ENCODE results near the gene RGMB.

The RGMB gene

DNA sequence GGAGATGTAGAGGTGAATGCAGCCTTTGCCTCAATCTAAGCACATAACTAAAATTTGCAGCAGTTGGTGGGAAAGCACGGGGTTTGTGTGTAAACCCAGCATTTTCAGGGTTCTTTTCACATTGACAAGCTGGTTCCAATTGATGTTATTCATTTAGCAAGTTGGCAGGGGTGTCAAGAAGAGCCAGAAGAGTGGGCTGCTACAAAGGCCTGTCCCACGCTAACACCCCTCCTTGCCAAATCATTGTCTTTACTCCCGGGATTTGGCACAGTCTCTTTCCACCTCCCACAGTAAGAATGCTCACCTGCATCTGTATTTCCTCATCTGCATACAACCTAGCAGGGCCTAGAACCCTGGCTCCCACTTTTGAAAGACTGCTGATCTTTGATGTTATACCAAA lies 11.8 kb downstream of the RGMB start:
- Histone ChIP-seq H3K4me1 (ENCODE audit: control extremely low read depth in 1 of 4, control insufficient read depth in 4 of 4, insufficient read depth in 4 of 4, low read length in 3 of 4) (no peaks in the 10 kb centered on the region), H3K9me3 (ENCODE audit: control extremely low read depth in 1 of 5, control insufficient read depth in 4 of 5, insufficient read depth in 2 of 5, low read depth in 1 of 5, low read length in 4 of 5) (no peaks in the 10 kb centered on the region), H3K27ac (ENCODE audit: insufficient read depth in 1 of 2, low read depth in 1 of 2, low read length in 2 of 2, poor library complexity in 1 of 2, severe bottlenecking in 2 of 2) (no peak overlapping the region), H3K36me3 (ENCODE audit: control insufficient read depth in 4 of 4, insufficient read depth in 4 of 4, low read length in 3 of 4) (no peaks in the 10 kb centered on the region), H3K4me3 (ENCODE audit: control insufficient read depth in 1 of 7, extremely low read depth in 1 of 7, insufficient read depth in 4 of 7, low read depth in 2 of 7, low read length in 6 of 7) (no peak overlapping the region), H3K27me3 (replicated peaks in 2 of 5; ENCODE audit: control insufficient read depth in 4 of 5, insufficient read depth in 5 of 5, low read length in 4 of 5) (peaks cover 0 to 8% (median 0%) of the 10 kb centered on the region in 5 experiments)
- CTCF ChIA-PET = interaction anchor here (1.0 to 1.5 kb wide), 3 partner anchors 11 to 13 kb away, joined by 3 to 4 read pairs (median 3); no protein-coding TSS in a partner anchor
- POLR2A ChIA-PET = no interaction called here
- no peak for DNase-seq
- 100% methylated on average over 1 of the region's 3 CpGs for WGBS (ENCODE audit: insufficient coverage)

DNA sequence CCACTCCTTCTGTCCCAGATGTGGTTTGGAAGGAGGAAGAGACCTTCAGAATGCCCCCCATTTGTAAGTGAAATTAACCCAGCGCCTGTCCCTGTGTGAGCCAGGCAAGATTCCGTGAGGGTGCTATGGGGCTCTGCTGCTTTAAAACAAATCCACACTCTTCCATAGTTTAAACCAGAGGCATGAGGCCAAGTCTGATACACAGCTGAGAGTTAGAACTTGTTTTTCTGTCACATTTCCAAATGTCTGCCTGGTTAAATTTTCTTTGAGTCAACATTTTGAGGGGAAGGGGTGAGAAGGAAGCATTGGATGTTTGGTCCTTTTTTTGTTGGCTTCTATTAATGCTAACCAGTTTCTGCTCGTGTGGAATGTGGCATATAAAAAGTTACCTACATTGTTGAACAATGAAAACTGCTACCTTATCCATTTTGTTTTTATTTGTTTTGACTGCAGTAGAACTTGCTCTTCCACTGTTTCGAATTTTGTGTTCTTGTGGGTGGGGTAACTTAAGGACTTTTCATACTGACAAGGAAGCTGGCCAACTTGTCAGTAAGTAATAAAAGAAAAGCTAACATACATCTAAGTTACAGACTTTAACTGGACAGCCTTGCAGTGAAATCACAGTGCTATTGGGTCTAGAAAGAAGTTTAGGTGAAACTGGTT lies 12.9 kb downstream of the RGMB start:
- 80% methylated on average over 1 of the region's 4 CpGs for WGBS (ENCODE audit: insufficient coverage)
- no peak for DNase-seq
- ChIA-PET POLR2A (no interaction called here), CTCF (interaction anchor here (1.0 to 1.3 kb wide), 2 partner anchors 10 to 14 kb away, joined by 3 read pairs; no protein-coding TSS in a partner anchor)
- no peaks in the 10 kb centered on the region for H3K36me3 ChIP-seq (ENCODE audit: control insufficient read depth in 4 of 4, insufficient read depth in 4 of 4, low read length in 3 of 4)
- no peaks in the 10 kb centered on the region for H3K9me3 ChIP-seq (ENCODE audit: control extremely low read depth in 1 of 5, control insufficient read depth in 4 of 5, insufficient read depth in 2 of 5, low read depth in 1 of 5, low read length in 4 of 5)
- H3K4me3 ChIP-seq (ENCODE audit: control insufficient read depth in 1 of 7, extremely low read depth in 1 of 7, insufficient read depth in 4 of 7, low read depth in 2 of 7, low read length in 6 of 7) = no peak overlapping the region
- H3K4me1 ChIP-seq (ENCODE audit: control extremely low read depth in 1 of 4, control insufficient read depth in 4 of 4, insufficient read depth in 4 of 4, low read length in 3 of 4) = no peaks in the 10 kb centered on the region
- H3K27ac ChIP-seq (ENCODE audit: insufficient read depth in 1 of 2, low read depth in 1 of 2, low read length in 2 of 2, poor library complexity in 1 of 2, severe bottlenecking in 2 of 2) = no peak overlapping the region
- H3K27me3 ChIP-seq (replicated peaks in 2 of 5; ENCODE audit: control insufficient read depth in 4 of 5, insufficient read depth in 5 of 5, low read length in 4 of 5) = peaks cover 0 to 12% (median 3%) of the 10 kb centered on the region in 5 experiments

DNA sequence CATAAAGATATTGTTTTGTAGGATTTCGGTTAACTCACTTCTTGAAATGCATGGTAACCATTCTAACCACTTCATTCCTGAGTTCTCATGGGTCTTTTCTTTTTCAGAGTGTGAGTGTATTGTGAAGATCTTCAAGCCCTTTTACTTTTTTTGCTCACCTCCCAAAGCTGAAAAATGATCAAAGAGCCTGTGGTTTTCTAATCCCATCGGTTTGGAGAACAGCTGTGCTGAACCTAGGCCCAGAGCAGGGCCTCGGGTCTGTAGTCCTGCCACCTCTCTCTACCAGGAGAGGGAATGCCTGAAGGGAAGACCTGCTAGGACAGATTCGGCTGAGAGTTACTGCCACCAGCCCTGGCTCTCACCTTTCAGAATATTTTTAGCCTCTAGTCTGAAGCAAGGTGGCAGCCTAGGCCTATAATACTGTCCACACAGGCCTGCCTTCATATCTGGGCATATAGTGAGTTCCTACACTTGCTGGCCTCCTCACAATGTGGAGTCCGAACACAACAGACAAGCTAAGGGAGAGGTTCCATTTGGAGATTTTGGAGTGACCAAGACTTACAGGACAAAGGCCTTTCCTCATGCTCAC lies 13.8 kb downstream of the RGMB start:
- POLR2A ChIA-PET = no interaction called here
- 95% methylated on average over 3 of the region's 5 CpGs for WGBS (ENCODE audit: insufficient coverage)
- H3K4me1 ChIP-seq (ENCODE audit: control extremely low read depth in 1 of 4, control insufficient read depth in 4 of 4, insufficient read depth in 4 of 4, low read length in 3 of 4) = no peaks in the 10 kb centered on the region
- no peaks in the 10 kb centered on the region for H3K36me3 ChIP-seq (ENCODE audit: control insufficient read depth in 4 of 4, insufficient read depth in 4 of 4, low read length in 3 of 4)
- no peaks in the 10 kb centered on the region for H3K9me3 ChIP-seq (ENCODE audit: control extremely low read depth in 1 of 5, control insufficient read depth in 4 of 5, insufficient read depth in 2 of 5, low read depth in 1 of 5, low read length in 4 of 5)
- peaks cover 0 to 13% (median 3%) of the 10 kb centered on the region in 5 experiments for H3K27me3 ChIP-seq (replicated peaks in 2 of 5; ENCODE audit: control insufficient read depth in 4 of 5, insufficient read depth in 5 of 5, low read length in 4 of 5)
- DNase-seq = no peak
- no peak overlapping the region for H3K27ac ChIP-seq (ENCODE audit: insufficient read depth in 1 of 2, low read depth in 1 of 2, low read length in 2 of 2, poor library complexity in 1 of 2, severe bottlenecking in 2 of 2)
- H3K4me3 ChIP-seq (ENCODE audit: control insufficient read depth in 1 of 7, extremely low read depth in 1 of 7, insufficient read depth in 4 of 7, low read depth in 2 of 7, low read length in 6 of 7) = no peak overlapping the region
- CTCF ChIA-PET = interaction anchor here (1.6 kb wide), 1 partner anchor 12 kb away, joined by 3 read pairs; no protein-coding TSS in a partner anchor

DNA sequence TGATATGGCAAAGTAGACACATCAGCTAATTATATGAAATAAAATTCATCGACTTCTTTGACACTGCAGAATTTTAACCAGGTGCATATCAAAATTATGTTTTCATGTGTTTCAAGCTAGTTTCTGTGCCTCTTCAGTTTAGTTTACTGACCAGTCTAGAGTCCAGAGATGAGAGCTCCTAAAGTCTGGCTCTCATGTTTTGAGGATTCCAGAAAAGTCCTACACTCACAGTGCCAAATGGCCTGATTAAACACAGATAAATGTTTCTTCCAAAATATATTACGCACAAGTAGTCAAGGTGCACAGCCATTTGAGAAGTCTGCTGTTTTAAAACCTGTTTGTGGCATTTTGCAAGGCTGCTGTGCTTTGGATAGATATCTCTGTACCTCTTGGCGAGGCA lies 15.6 kb downstream of the RGMB start:
- ChIA-PET CTCF (interaction anchor here (1.6 kb wide), 1 partner anchor 10 kb away, joined by 3 read pairs; no protein-coding TSS in a partner anchor), POLR2A (no interaction called here)
- Histone ChIP-seq H3K4me1 (ENCODE audit: control extremely low read depth in 1 of 4, control insufficient read depth in 4 of 4, insufficient read depth in 4 of 4, low read length in 3 of 4) (no peaks in the 10 kb centered on the region), H3K9me3 (ENCODE audit: control extremely low read depth in 1 of 5, control insufficient read depth in 4 of 5, insufficient read depth in 2 of 5, low read depth in 1 of 5, low read length in 4 of 5) (no peaks in the 10 kb centered on the region), H3K36me3 (ENCODE audit: control insufficient read depth in 4 of 4, insufficient read depth in 4 of 4, low read length in 3 of 4) (no peaks in the 10 kb centered on the region), H3K27me3 (replicated peaks in 2 of 5; ENCODE audit: control insufficient read depth in 4 of 5, insufficient read depth in 5 of 5, low read length in 4 of 5) (peaks cover 0 to 11% (median 4%) of the 10 kb centered on the region in 5 experiments), H3K27ac (ENCODE audit: insufficient read depth in 1 of 2, low read depth in 1 of 2, low read length in 2 of 2, poor library complexity in 1 of 2, severe bottlenecking in 2 of 2) (no peak overlapping the region), H3K4me3 (ENCODE audit: control insufficient read depth in 1 of 7, extremely low read depth in 1 of 7, insufficient read depth in 4 of 7, low read depth in 2 of 7, low read length in 6 of 7) (no peak overlapping the region)
- WGBS (ENCODE audit: insufficient coverage) = 100% methylated on average over 1 of the region's 3 CpGs
- DNase-seq = no peak

DNA sequence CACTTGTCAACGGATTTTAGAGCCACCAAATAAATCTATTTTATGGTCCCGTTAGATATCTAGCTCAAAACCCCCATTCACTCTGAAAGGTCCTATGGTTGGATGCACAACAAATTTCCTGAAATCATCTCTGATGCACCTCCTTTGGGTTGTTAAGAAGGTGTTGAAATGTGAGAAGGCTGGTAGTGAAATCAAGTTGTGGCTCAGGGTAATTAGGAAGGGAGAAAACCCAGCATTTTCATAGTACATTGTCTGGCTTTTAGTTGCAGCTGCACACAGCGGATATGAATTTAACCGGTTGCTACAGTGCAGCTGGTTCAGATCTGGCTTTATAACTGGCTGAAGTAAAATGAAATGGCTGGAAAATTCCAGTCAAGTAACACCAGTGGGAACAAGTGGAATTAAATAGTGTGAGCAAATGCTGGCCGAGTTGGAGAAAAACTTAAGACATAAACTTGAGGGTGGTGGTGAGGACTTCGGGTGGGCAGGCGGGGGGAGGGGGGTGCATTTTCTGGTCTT lies 17.6 kb downstream of the RGMB start:
- Histone ChIP-seq H3K9me3 (ENCODE audit: control extremely low read depth in 1 of 5, control insufficient read depth in 4 of 5, insufficient read depth in 2 of 5, low read depth in 1 of 5, low read length in 4 of 5) (no peaks in the 10 kb centered on the region), H3K4me3 (ENCODE audit: control insufficient read depth in 1 of 7, extremely low read depth in 1 of 7, insufficient read depth in 4 of 7, low read depth in 2 of 7, low read length in 6 of 7) (no peak overlapping the region), H3K27me3 (replicated peaks in 2 of 5; ENCODE audit: control insufficient read depth in 4 of 5, insufficient read depth in 5 of 5, low read length in 4 of 5) (peaks cover 0 to 10% (median 4%) of the 10 kb centered on the region in 5 experiments), H3K4me1 (ENCODE audit: control extremely low read depth in 1 of 4, control insufficient read depth in 4 of 4, insufficient read depth in 4 of 4, low read length in 3 of 4) (no peaks in the 10 kb centered on the region), H3K27ac (ENCODE audit: insufficient read depth in 1 of 2, low read depth in 1 of 2, low read length in 2 of 2, poor library complexity in 1 of 2, severe bottlenecking in 2 of 2) (no peak overlapping the region), H3K36me3 (ENCODE audit: control insufficient read depth in 4 of 4, insufficient read depth in 4 of 4, low read length in 3 of 4) (no peaks in the 10 kb centered on the region)
- DNase-seq = no peak
- POLR2A ChIA-PET = no interaction called here
- WGBS (ENCODE audit: insufficient coverage) = 100% methylated on average over 5 of the region's 7 CpGs
- CTCF ChIA-PET = no interaction called here

DNA sequence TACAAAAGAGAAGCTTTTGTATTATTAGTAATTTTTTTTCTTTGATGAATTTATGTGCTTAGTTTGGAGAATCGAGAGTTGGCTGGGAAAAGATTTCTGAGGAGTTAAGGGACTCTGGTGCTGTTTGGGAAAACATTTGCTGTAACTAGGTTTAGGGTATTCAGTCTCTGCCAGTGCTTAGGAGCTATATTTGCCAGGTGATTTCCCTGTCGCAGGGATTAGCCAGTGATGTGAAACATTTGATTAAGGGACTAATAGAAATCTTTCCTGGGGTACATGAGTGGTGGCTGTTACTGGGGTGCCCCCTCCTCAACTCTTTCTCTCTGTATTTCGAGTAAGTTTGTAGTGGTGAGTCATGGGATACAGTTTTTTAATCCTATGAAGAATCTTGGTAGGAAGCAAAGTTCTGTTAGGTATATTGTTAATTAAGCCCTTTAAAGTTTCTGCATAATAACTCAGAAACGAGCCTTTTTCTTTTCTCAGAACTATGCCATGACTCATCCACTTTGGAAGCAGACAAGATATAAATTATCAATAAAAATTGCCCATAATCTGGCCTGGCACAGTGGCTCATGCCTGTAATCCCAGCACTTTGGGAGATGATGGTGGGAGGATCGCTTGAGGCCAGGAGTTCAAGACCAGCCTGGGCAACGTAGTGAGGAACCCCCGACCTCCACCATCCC lies 18.6 kb downstream of the RGMB start:
- peaks cover 0 to 10% (median 4%) of the 10 kb centered on the region in 5 experiments for H3K27me3 ChIP-seq (replicated peaks in 2 of 5; ENCODE audit: control insufficient read depth in 4 of 5, insufficient read depth in 5 of 5, low read length in 4 of 5)
- H3K9me3 ChIP-seq (ENCODE audit: control extremely low read depth in 1 of 5, control insufficient read depth in 4 of 5, insufficient read depth in 2 of 5, low read depth in 1 of 5, low read length in 4 of 5) = no peaks in the 10 kb centered on the region
- 88% methylated on average over 1 of the region's 7 CpGs for WGBS (ENCODE audit: insufficient coverage)
- CTCF ChIA-PET = no interaction called here
- POLR2A ChIA-PET = no interaction called here
- H3K4me3 ChIP-seq (ENCODE audit: control insufficient read depth in 1 of 7, extremely low read depth in 1 of 7, insufficient read depth in 4 of 7, low read depth in 2 of 7, low read length in 6 of 7) = no peak overlapping the region
- no peak for DNase-seq
- no peak overlapping the region for H3K27ac ChIP-seq (ENCODE audit: insufficient read depth in 1 of 2, low read depth in 1 of 2, low read length in 2 of 2, poor library complexity in 1 of 2, severe bottlenecking in 2 of 2)
- no peaks in the 10 kb centered on the region for H3K4me1 ChIP-seq (ENCODE audit: control extremely low read depth in 1 of 4, control insufficient read depth in 4 of 4, insufficient read depth in 4 of 4, low read length in 3 of 4)
- H3K36me3 ChIP-seq (ENCODE audit: control insufficient read depth in 4 of 4, insufficient read depth in 4 of 4, low read length in 3 of 4) = no peaks in the 10 kb centered on the region

DNA sequence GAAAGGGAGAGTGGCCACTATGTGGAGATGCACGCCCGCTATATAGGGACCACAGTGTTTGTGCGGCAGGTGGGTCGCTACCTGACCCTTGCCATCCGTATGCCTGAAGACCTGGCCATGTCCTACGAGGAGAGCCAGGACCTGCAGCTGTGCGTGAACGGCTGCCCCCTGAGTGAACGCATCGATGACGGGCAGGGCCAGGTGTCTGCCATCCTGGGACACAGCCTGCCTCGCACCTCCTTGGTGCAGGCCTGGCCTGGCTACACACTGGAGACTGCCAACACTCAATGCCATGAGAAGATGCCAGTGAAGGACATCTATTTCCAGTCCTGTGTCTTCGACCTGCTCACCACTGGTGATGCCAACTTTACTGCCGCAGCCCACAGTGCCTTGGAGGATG lies 19.8 kb downstream of the RGMB start:
- Histone ChIP-seq H3K4me3 (ENCODE audit: control insufficient read depth in 1 of 7, extremely low read depth in 1 of 7, insufficient read depth in 4 of 7, low read depth in 2 of 7, low read length in 6 of 7) (no peak overlapping the region), H3K36me3 (ENCODE audit: control insufficient read depth in 4 of 4, insufficient read depth in 4 of 4, low read length in 3 of 4) (no peaks in the 10 kb centered on the region), H3K4me1 (ENCODE audit: control extremely low read depth in 1 of 4, control insufficient read depth in 4 of 4, insufficient read depth in 4 of 4, low read length in 3 of 4) (no peaks in the 10 kb centered on the region), H3K27me3 (replicated peaks in 2 of 5; ENCODE audit: control insufficient read depth in 4 of 5, insufficient read depth in 5 of 5, low read length in 4 of 5) (peaks cover 0 to 10% (median 4%) of the 10 kb centered on the region in 5 experiments), H3K27ac (ENCODE audit: insufficient read depth in 1 of 2, low read depth in 1 of 2, low read length in 2 of 2, poor library complexity in 1 of 2, severe bottlenecking in 2 of 2) (no peak overlapping the region), H3K9me3 (ENCODE audit: control extremely low read depth in 1 of 5, control insufficient read depth in 4 of 5, insufficient read depth in 2 of 5, low read depth in 1 of 5, low read length in 4 of 5) (no peaks in the 10 kb centered on the region)
- 99% methylated on average over 14 of the region's 14 CpGs for WGBS (ENCODE audit: insufficient coverage)
- no peak for DNase-seq
- ChIA-PET POLR2A (no interaction called here), CTCF (no interaction called here)
